CD4-positive, alpha-beta T cell (primary cell): ENCODE data around the gene RS1. TPM values are rescaled to one million over a fixed set of nuclear protein-coding genes. Genes with fewer than 3 reads are reported as not detected.

Experiments used
- ATAC-seq: fragments of 200-7000 bp; cut with Tn5 transposase; one replicate; pipeline ENCODE4 v1.10.0; 2022; ENCODE audit warnings: mild to moderate bottlenecking; ENCODE audit not compliant: poor library complexity
- CTCF ChIA-PET: fragments of 350-600 bp; sonication (Branson Sonifier 250); formaldehyde crosslinking; loops from one replicate; lab custom pipeline; 2021; ENCODE audit warnings: antibody characterized with exemption, inconsistent platforms; lab: Charles Lee
- POLR2A ChIA-PET: fragments of 350-600 bp; sonication (Branson Sonifier 250); formaldehyde crosslinking; loops from one replicate; lab custom pipeline; 2021; ENCODE audit warnings: antibody characterized with exemption, inconsistent platforms; lab: Charles Lee
- DNase-seq, 14 experiments: peaks; one replicate each; pipeline ENCODE4 v3.0.0-alpha.2; 2013 to 2020; ENCODE audit warnings: mixed read lengths in 2 of 14
- H3K27ac ChIP-seq, 2 donors: one replicate each; pipeline versions ENCODE4 v1.5.1 to v1.7.0; 2013; ENCODE audit warnings: low read length in 2 of 2, low read depth in 1 of 2, mild to moderate bottlenecking in 1 of 2
- H3K27me3 ChIP-seq, 2 experiments: 1 replicate in 1 of 2; 2 replicates in 1 of 2; pipeline versions ENCODE4 v1.6.1 to v1.7.0; 2013; ENCODE audit warnings: low read length in 2 of 2, control low read depth in 1 of 2, mild to moderate bottlenecking in 1 of 2, moderate library complexity in 1 of 2; ENCODE audit not compliant: insufficient read depth in 2 of 2, control insufficient read depth in 1 of 2
- H3K36me3 ChIP-seq: one replicate; pipeline ENCODE4 v1.6.1; 2013; ENCODE audit warnings: low read length, control low read depth; ENCODE audit not compliant: insufficient read depth
- H3K4me1 ChIP-seq: one replicate; pipeline ENCODE4 v1.6.1; 2013; ENCODE audit warnings: low read length, control low read depth; ENCODE audit not compliant: insufficient read depth
- H3K4me3 ChIP-seq: one replicate; pipeline ENCODE4 v1.5.1; 2013; ENCODE audit warnings: mild to moderate bottlenecking, low read length, moderate library complexity
- H3K9me3 ChIP-seq, 2 experiments: 1 replicate in 1 of 2; 2 replicates in 1 of 2; pipeline versions ENCODE4 v1.6.1 to v1.7.0; 2013; ENCODE audit warnings: low read length in 2 of 2, mild to moderate bottlenecking in 2 of 2, control low read depth in 1 of 2, moderate library complexity in 1 of 2; ENCODE audit not compliant: control insufficient read depth in 1 of 2, insufficient read depth in 1 of 2
- H3K27ac Mint-ChIP-seq: one replicate; pipeline ENCODE4 v1.8.0; 2020; ENCODE audit warnings: mixed read lengths
- H3K27me3 Mint-ChIP-seq: one replicate; pipeline ENCODE4 v1.8.0; 2021; ENCODE audit warnings: mixed read lengths
- H3K36me3 Mint-ChIP-seq: one replicate; pipeline ENCODE4 v1.8.0; 2021; ENCODE audit warnings: low read depth, mixed read lengths
- H3K4me1 Mint-ChIP-seq: one replicate; pipeline ENCODE4 v1.8.0; 2021; ENCODE audit warnings: low read depth, mixed read lengths
- H3K4me3 Mint-ChIP-seq: one replicate; pipeline ENCODE4 v1.8.0; 2020; ENCODE audit warnings: mild to moderate bottlenecking, mixed read lengths
- H3K9me3 Mint-ChIP-seq: one replicate; pipeline ENCODE4 v1.8.0; 2020; ENCODE audit warnings: mixed read lengths
- CTCF ChIP-seq: fragments of 200-600 bp; IDR thresholded peaks from one replicate; pipeline ENCODE4 v1.8.0; 2022; ENCODE audit warnings: antibody characterized with exemption, mild to moderate bottlenecking
- intact Hi-C, 2 experiments: fragments of 100-400 bp; cut with DNase I in 1 of 2; cut with micrococcal nuclease in 1 of 2; formaldehyde crosslinking; loops; one replicate each; pipeline versions ENCODE4 v1.15.1 to v1.9.0; 2023 to 2025; cut with DNase I, micrococcal nuclease
- total RNA-seq, 174 experiments: library from RNA in 2 of 174; stranded (reverse) in 2 of 174; gene quantifications; one replicate each; pipeline ENCODE4 v1.2.3 and lab custom pipeline; 2021 to 2026

Gene RS1
- total RNA-seq, 2 experiments from 2014 or later = not detected

GRCh38 chrX:18647621-18648020 lies 24.3 kb downstream of the RS1 start:
- Mint-ChIP-seq H3K4me3 (no peak overlapping the region), H3K27ac (no peak overlapping the region), H3K36me3 (no peaks in the 10 kb centered on the region), H3K9me3 (no peaks in the 10 kb centered on the region), H3K4me1 (no peaks in the 10 kb centered on the region), H3K27me3 (no peaks in the 10 kb centered on the region)
- TF ChIP-seq CTCF = no peak
- Histone ChIP-seq H3K27me3 (no peaks in the 10 kb centered on the region), H3K36me3 (no peaks in the 10 kb centered on the region), H3K9me3 (no peaks in the 10 kb centered on the region), H3K27ac (no peak overlapping the region), H3K4me3 (no peak overlapping the region), H3K4me1 (no peaks in the 10 kb centered on the region)
- intact Hi-C loops = no loop called here
- ATAC-seq (no peak), DNase-seq (no peak)
- ChIA-PET POLR2A (no interaction called here), CTCF (no interaction called here)

GRCh38 chrX:18643853-18644252 lies 28.1 kb downstream of the RS1 start:
- no peaks in the 10 kb centered on the region for H3K27me3 Mint-ChIP-seq
- no peak for DNase-seq
- no peak overlapping the region for H3K27ac Mint-ChIP-seq
- ChIA-PET POLR2A (no interaction called here), CTCF (no interaction called here)
- intact Hi-C loops = no loop called here
- no peak overlapping the region for H3K4me3 Mint-ChIP-seq
- Histone ChIP-seq H3K4me1 (no peaks in the 10 kb centered on the region), H3K9me3 (no peaks in the 10 kb centered on the region), H3K4me3 (no peak overlapping the region), H3K36me3 (no peaks in the 10 kb centered on the region), H3K27me3 (no peaks in the 10 kb centered on the region), H3K27ac (no peak overlapping the region)
- H3K9me3 Mint-ChIP-seq = no peaks in the 10 kb centered on the region
- TF ChIP-seq CTCF = no peak
- no peaks in the 10 kb centered on the region for H3K4me1 Mint-ChIP-seq
- H3K36me3 Mint-ChIP-seq = no peaks in the 10 kb centered on the region
- no peak for ATAC-seq

- no peak for ATAC-seq
- Mint-ChIP-seq H3K36me3 (no peaks in the 10 kb centered on the region), H3K4me1 (no peaks in the 10 kb centered on the region), H3K27ac (no peak overlapping the region), H3K4me3 (no peak overlapping the region), H3K27me3 (no peaks in the 10 kb centered on the region), H3K9me3 (no peaks in the 10 kb centered on the region)
- TF ChIP-seq CTCF = no peak
- no peak for DNase-seq
- Histone ChIP-seq H3K4me3 (no peak overlapping the region), H3K4me1 (no peaks in the 10 kb centered on the region), H3K9me3 (no peaks in the 10 kb centered on the region), H3K27ac (no peak overlapping the region), H3K27me3 (no peaks in the 10 kb centered on the region), H3K36me3 (no peaks in the 10 kb centered on the region)
- CTCF ChIA-PET = no interaction called here
- POLR2A ChIA-PET = no interaction called here
- intact Hi-C loops = no loop called here
Measured at GRCh38 chrX:18643243-18643642, 28.7 kb downstream of the RS1 start.
